ENCODE measurements around the gene VAV2. TPM values are rescaled to one million over a fixed set of nuclear protein-coding genes. Genes with fewer than 3 reads are reported as not detected.

The VAV2 gene
- total and polyA plus RNA-seq, 2 of the 4 experiments (the other 2 are of a cell fraction), result 10.8 to 13.4 TPM

GRCh38 chr9:133861086-133861485, 131.0 kb downstream of the VAV2 start:
- Histone ChIP-seq H3K4me2 (ENCODE audit: low read depth, low read length) (no peak overlapping the region), H4K91ac (ENCODE audit: insufficient read depth, low read depth, low read length) (no peak overlapping the region), H3K4ac (ENCODE audit: low read depth, low read length) (no peak overlapping the region), H4K20me1 (ENCODE audit: insufficient read depth, low read length) (peaks cover 34% of the 10 kb centered on the region), H2BK15ac (ENCODE audit: low read depth, low read length) (no peak overlapping the region), H4K5ac (ENCODE audit: low read depth, low read length) (no peak overlapping the region), H2AFZ (replicated peaks; ENCODE audit: low read length, poor library complexity) (no peak overlapping the region), H3K36me3 (ENCODE audit: control insufficient read depth, insufficient read depth, low read length) (peaks cover 9% of the 10 kb centered on the region; the same call in 1 of the 2 replicates), H2BK120ac (ENCODE audit: low read depth, low read length) (no peak overlapping the region), H3K9ac (ENCODE audit: low read depth, low read length) (no peak overlapping the region), H3K18ac (ENCODE audit: low read depth, low read length) (no peak overlapping the region), H2AK9ac (replicated peaks; ENCODE audit: low read depth, low read length, poor library complexity) (no peak overlapping the region), H2AK5ac (ENCODE audit: low read depth, low read length) (no peak overlapping the region), H3K79me1 (ENCODE audit: low read depth in 1 of 2, low read length in 2 of 2) (peaks cover 19 to 57% of the 10 kb centered on the region in 2 experiments), H3K4me3 (ENCODE audit: insufficient read depth, low read depth, low read length) (no peak overlapping the region), H3K23ac (ENCODE audit: low read depth, low read length) (no peak overlapping the region), H3K9me1 (ENCODE audit: insufficient read depth, low read length) (0 out of 2 replicates have a peak, but pooled peaks cover 8% of the 10 kb centered on the region), H3K9me3 (ENCODE audit: control insufficient read depth, insufficient read depth, low read length) (peaks cover 5% of the 10 kb centered on the region), H3K27me3 (ENCODE audit: control insufficient read depth, insufficient read depth, low read length) (no peaks in the 10 kb centered on the region), H2BK5ac (ENCODE audit: low read depth, low read length, poor library complexity, severe bottlenecking) (no peak overlapping the region), H3K27ac (ENCODE audit: insufficient read depth, low read length) (no peak overlapping the region), H3K14ac (replicated peaks; ENCODE audit: low read depth, low read length) (no peak overlapping the region), H3K4me1 (ENCODE audit: control insufficient read depth, insufficient read depth, low read length) (peaks cover 2% of the 10 kb centered on the region; the same call in 1 of the 2 replicates), H3K56ac (ENCODE audit: extremely low read depth, insufficient read depth, low read length) (no peak overlapping the region), H4K8ac (ENCODE audit: low read depth in 2 of 2, low read length in 2 of 2) (no peak overlapping the region), H2BK20ac (ENCODE audit: low read depth, low read length) (no peak overlapping the region)
- intact Hi-C loops (cut with micrococcal nuclease), result no loop called here
- no peak for DNase-seq
- POLR2A ChIA-PET (ENCODE audit: unreplicated experiment), result no interaction called here
- in situ Hi-C loops (cut with MboI; ENCODE audit: low sequenced_read_pairs), result no loop called here
- BruUV-seq (replicated peaks), result no TSS peak
- 80% methylated on average over 14 of the region's 20 CpGs; no CpG with 5 or more reads in 1 of the 2 experiments for WGBS, 2 experiments (ENCODE audit: extremely low coverage in 2 of 2, insufficient read length in 1 of 2)
- no peak for ATAC-seq (ENCODE audit: low read depth)
- dilution Hi-C loops (cut with HindIII; ENCODE audit: low sequenced_read_pairs, unreplicated experiment), result no loop called here
- CTCF ChIA-PET, result no interaction called here
- TF ChIP-seq RAD21 (IDR thresholded peaks at IDR 0.05; ENCODE audit: low read length), result no peak
